GM18868 (cell line): ENCODE data around the gene MBP.
A peak's percentile ranks its signal among the peaks of the same experiment; 100 is the strongest.

Source experiments
- ATAC-seq: cut with Tn5 transposase; IDR thresholded peaks from one replicate; pipeline ENCODE4 v1.9.1; 2021; ENCODE audit warnings: mild to moderate bottlenecking, moderate library complexity; ENCODE audit not compliant: unreplicated experiment

The MBP gene

GRCh38 chr18:77102259-77103040 lies 30.1 kb downstream of the MBP start:
- ATAC-seq = peak; percentile 77

- ATAC-seq = peak; percentile 37
Measured at GRCh38 chr18:77101410-77102258, 30.9 kb downstream of the MBP start.

GRCh38 chr18:77100751-77101355 lies 31.7 kb downstream of the MBP start:
- ATAC-seq = no peak

- ATAC-seq = no peak
Measured at GRCh38 chr18:77099485-77100370, 32.9 kb downstream of the MBP start.

GRCh38 chr18:77098538-77099174 lies 33.9 kb downstream of the MBP start:
- no peak for ATAC-seq

- no peak for ATAC-seq
Measured at GRCh38 chr18:77098029-77098428, 34.6 kb downstream of the MBP start.

GRCh38 chr18:77096936-77097886 lies 35.4 kb downstream of the MBP start:
- no peak for ATAC-seq

GRCh38 chr18:77095391-77096371 lies 36.9 kb downstream of the MBP start:
- ATAC-seq = no peak

GRCh38 chr18:77093586-77093985 lies 39.0 kb downstream of the MBP start:
- no peak for ATAC-seq

GRCh38 chr18:77093067-77093430 lies 39.5 kb downstream of the MBP start:
- ATAC-seq = no peak

- ATAC-seq = no peak
Measured at GRCh38 chr18:77092104-77093066, 40.2 kb downstream of the MBP start.

GRCh38 chr18:77091366-77091765 lies 41.2 kb downstream of the MBP start:
- ATAC-seq = no peak

GRCh38 chr18:77090546-77091174 lies 41.9 kb downstream of the MBP start:
- no peak for ATAC-seq

- no peak for ATAC-seq
Measured at GRCh38 chr18:77089723-77090285, 42.8 kb downstream of the MBP start.

- ATAC-seq = no peak
Measured at GRCh38 chr18:77088963-77089722, 43.4 kb downstream of the MBP start.
